ENCODE results near the gene GPR156.

- TF ChIP-seq CTCF (IDR thresholded peaks at IDR 0.05) (no peak), POLR2A (IDR thresholded peaks at IDR 0.05) (no peak)
Observed at GRCh38 chr3:120196812-120197211, 88.2 kb downstream of the GPR156 start.

Measured in lower leg skin (tissue), 3 donors.